Stimulated activated CD4-positive, alpha-beta T cell treated with anti-CD3 and anti-CD28 coated beads, Interleukin-15, amount 100 ng/mL, for 1 hour (primary cell): ENCODE data around the gene ZNF180.
"Not testable (repeated sequence)": the region's sequence is repeated elsewhere in the genome, so short reads cannot be mapped to it uniquely, and the experiment has no call there.

ENCODE experiments used
- DNase-seq, 2 donors: peaks; one replicate each; pipeline ENCODE4 v3.0.0-alpha.2; 2020; ENCODE audit warnings: low read depth in 1 of 2, low spot score in 1 of 2

Gene ZNF180

DNA sequence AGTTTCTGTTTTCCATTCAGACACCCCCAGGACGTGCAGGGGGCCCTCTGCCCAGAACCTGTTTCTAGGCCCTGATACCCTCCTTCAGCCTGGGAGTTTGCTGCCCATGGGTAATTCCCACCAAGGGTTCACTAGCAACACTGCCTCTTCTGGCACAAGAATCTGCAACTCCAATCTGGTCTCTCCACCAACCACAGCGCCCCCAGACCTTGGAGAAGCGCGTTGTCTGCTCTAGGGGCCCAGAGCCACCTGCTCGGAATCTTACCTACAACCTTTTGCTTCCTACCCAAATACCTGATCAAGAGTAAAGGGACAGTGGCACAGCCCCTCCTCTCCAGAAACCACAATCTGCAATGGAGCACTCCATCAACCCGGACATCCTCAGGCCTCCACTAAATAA lies 763 bp downstream of the ZNF180 start:
- DNase-seq = no peak

DNA sequence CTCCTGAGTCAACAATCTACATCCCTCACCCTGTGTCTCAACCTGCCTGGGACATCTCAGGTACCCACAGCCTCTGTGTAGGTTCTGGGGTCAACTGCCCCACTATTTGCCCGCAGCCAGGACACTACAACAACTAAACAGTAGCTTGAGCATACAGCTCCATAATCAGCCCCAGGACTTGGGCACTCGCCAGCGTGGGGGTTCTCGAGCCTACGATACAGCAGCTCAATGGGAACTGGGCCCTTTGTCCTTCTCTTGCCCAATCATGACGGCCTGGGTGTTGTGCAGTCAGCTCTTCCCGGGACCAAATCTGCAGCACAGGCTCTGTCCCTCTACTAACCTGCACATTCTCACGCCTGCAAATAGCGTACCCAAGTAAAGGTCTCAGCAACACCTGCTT lies 1.3 kb downstream of the ZNF180 start:
- no peak for DNase-seq

DNA sequence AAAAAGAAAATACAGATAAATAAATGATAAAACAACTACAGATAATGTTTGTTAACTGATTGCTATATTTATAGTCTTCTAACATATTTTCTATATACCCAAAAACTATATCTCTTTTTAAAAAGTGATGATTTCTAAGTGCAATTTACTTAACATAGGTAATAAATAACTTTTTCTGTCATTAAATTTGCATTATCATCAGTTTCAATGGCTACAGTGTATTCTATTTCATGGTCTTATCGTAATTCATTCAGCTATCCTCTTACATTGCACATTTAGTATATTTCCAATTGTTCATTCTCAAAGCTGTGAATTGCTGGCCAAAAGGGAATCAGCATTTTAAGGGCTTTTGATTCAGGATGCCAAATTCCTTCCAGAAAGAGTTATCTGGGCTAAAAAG lies 3.6 kb downstream of the ZNF180 start:
- DNase-seq = no peak

DNA sequence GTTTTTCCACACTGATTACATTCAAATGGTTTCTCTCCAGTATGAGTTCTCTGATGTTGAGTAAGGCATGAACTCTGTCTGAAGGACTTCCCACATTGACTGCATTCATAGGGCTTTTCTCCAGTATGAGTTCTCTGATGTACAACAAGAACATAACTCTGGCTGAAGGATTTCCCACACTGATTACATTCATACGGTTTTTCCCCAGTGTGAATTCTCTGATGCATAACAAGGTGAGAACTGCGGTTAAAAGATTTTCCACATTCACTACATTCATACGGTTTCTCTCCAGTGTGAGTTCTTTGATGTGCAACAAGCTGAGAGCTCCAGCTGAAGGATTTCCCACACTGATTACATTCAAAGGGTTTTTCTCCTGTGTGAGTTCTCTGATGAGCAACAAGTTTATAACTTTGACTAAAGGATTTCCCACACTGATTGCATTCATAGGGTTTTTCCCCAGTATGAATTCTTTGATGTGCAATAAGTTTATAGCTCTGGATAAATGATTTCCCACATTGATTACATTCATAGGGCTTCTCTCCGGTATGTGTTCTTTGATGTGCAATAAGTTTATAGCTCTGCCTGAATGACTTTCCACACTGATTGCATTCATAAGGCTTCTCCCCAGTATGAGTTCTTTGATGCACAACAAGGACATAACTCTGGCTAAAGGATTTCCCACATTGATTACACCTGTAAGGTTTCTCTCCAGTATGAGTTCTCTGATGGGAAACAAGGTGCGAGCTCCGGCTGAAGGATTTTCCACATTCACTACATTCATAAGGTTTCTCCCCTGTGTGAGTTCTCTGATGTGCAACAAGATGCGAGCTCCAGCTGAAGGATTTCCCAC lies 23.5 kb downstream of the ZNF180 start:
- no peak for DNase-seq

DNA sequence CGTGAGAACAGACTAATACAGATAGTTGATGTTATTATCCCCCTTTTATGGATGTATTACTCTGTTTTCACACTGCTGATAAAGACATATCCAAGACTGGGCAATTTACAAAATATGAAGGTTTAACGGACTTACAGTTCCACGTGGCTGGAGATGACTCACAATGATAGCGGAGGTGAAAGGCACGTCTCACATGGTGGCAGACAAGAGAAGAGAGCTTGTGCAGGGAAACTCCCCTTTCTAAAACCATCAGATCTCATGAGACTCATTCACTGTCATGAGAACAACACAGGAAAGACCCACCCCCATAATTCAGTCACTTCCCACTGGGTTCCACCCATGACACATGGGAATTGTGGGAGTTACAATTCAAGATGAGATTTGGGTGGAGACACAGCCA lies 31.6 kb downstream of the ZNF180 start:
- DNase-seq = not testable (repeated sequence)

DNA sequence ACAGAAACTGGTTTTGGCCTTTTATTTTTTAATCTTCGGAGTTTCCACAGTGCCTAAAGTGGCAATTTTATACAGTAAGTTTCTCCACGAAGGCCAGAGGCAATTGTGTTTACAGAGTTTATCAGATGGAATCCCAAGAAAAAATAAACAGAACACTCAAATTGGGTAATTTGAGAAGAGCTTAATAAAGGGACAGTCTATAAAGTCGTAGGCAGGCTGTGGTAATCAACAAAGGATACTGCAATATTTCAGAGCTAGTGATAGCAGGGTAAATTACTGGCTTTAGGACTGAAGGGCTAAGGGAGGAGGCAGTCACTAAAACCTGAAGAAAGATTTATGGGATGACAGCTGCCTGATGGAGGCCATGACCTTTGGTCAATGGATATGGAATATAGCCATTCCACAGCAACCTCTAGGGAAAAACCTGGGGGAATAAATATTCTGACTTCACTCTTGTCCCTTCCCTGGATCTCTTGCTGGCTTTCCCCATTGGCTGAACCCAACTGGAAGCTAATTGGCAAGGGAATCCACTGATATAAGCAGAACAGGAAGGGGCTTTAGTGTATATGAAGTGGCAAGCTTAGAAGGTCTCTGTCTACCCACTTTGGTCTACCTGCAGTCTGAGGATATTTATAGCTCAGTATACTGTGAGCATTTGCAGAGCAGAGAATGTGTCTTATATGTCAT lies 37.6 kb downstream of the ZNF180 start:
- not testable (repeated sequence) for DNase-seq

DNA sequence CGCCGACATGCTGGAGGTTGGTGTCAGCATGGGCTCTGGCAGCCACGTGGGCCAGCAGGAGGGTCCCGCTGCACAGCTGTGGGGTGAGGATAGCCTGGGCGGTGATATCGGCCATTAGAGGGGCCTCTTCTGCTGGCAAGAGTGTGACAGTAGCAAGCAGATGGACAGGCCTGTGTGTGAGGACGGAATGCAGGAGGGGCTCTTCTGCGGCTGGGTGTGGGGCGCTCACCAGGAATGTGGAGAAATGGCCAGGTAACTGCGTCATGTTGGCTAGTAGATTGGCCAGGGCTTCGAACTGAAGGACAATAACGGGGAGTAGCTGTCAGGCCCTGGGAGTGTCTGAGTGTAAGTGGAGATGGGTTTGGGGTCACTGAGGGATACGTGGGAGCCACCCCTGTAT lies 44.3 kb downstream of the ZNF180 start:
- DNase-seq = not testable (repeated sequence)

DNA sequence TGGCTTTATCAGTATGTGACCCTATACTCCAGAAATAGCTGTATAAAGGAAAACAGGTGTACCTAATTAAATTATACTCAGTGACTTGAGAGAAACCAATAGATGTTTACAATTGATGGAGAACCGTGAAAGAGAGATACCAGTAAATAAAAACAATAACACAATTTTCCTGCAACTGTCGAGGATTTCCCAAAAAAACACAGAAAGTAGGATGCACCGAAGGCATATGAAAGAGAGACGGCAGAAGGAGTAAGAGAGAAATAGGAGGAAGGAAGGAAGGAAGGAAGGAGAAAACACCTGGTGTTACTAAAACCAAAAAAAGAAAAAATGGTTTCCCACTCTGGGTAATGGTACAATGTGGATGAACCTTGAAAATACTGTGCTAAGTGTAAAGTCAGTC lies 45.2 kb downstream of the ZNF180 start:
- no peak for DNase-seq

DNA sequence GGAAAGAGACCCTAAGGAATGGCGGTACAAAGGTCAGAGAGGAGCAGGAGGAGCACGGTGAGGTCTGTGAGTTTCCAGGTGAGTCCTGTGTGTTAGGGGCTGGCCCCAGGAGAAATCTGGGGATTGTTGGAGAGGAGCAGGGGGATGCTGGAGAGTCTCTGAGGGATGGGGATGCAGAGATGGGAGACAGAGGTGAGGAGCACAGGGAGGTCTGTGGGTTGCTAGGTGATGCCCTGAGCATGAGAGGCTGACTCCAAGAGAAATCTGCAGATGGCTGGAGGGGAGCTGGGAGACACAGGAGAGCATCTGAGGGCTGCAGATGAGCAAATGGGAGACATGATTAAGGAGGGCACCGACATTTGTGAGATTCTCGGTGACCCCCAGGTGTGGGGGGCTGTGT lies 48.0 kb downstream of the ZNF180 start:
- no peak for DNase-seq

DNA sequence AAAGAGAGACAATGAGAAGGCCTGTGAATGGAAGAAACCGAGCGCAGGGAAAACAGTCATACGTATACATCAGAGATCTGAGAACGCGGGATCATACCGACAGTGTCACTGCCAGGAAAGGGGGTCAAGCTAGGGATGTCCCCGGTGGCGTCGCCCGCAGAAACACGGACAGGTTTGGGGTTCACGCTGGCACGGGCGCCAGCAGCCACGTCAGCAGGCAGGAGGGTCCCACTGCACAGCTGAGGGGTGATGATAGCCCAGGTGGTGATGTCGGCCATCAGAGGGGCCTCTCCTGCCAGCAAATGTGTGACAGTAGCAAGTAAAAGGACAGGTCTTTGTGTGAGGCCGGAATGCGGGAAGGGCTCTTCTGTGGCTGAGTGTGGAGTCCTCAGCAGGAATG lies 48.6 kb downstream of the ZNF180 start:
- DNase-seq = no peak

DNA sequence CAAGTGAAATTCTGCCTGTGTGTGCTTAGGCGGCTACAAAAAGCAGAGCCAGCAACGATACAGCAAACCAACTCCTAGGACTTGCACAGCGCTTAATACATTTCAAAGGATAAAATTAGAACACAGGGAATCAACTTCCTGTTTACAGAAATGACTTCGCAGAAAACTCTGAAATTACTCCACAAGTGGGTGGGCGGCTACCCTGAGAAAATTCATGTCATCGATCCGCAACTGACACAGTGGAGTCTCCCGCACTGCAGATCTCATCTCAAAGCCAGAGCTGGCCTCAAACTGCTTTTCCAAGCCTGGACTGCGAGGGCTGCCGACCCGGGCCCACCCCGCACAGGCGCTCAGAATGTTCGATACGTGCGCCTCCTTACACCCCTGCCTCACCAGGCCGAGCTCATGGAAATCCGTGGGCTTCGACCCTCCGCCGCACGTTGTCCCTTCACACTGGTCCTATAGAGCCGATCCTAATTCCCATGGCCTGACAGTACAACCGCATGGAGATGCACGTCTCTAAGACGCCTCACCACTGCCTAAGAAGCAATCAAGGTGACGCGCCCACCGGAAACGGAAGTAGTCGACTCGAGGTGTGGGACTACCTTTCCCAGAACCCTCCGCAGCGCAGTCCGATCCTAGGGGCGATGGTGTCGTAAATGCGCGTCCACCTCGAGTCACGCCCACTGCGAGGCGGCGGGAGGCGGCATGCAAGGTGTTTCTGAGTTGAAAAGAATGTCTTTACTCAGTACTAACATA lies 52.2 kb downstream of the ZNF180 start, which contains the start of gene ZNF229:
Gene ZNF229, minus strand, starts transcription at position 557 of the 759 bp plus-strand sequence. CDS start 5,625 bp downstream, outside the sequence.
- DNase-seq = peak in 1 of 2 donors; percentile 50

DNA sequence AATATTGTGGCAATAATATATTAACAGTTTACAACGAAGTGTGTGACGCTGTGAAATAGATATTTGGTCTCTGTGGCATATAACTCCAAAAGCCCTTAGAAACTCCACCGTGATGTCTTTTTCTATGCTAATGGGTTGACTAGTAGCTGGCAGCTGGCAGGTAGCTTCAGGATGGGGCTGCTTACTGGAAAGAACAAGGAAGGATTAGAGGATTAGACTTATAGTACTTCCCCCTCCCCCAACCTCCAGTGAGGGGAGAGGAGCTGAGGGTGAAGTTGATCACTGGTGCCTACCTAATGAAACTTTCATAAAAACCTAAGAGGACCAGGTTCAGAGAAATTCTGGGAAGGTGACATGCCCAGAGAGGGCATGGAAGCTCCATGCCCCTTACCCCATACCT lies 61.9 kb downstream of the ZNF180 start:
- no peak for DNase-seq

DNA sequence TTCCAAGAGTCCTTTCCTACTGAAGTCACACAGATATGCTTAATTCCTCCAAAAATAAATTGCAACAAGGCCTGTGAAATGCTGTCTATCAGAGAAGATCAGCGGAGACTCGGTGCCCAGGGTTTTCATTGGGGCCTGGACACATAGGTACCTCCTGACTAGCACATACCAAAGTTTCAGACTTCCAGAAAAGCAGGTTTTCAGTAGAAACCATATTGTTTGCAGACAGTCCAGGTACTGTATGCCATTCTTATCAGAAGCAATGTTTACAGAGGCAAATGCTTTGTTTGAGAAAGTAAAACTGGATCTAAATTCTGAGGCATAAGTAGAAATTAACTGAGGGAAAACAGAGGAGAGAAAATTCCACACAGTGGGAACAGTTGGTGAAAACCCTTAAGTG lies 64.9 kb downstream of the ZNF180 start:
- DNase-seq = no peak

DNA sequence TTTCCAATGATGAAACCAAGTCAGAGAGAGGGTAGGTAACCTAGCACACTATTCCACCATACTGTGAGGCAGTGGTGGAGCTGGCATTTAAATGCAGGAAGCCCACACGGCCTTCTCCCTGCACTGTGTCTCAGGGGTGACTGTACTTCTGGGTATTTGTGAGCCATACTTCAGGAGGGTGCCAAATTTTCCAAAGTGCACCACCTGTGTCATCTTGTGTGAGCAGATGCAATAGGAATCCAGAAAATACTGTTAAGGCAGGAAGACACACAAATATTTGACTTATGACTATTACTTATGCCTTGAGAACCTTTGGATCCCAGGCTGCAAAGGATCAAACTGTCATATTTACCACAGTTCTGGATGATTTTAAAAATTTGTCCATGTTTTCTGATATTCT lies 69.4 kb downstream of the ZNF180 start:
- no peak for DNase-seq
